K562 (cell line): ENCODE data around the gene PIK3R5. TPM values are rescaled to one million over a fixed set of nuclear protein-coding genes. Genes with fewer than 3 reads are reported as not detected.

Source experiments
- CEBPB ChIP-seq: fragments of 450-650 bp; IDR thresholded peaks from 2 replicates; pipeline ENCODE4 v1.6.1; 2016; ENCODE audit warnings: missing genetic modification characterization, missing compliant biosample characterization
- CEBPG ChIP-seq, 3 experiments: fragments of 200-800 bp in 1 of 3; sonication (Bioruptor generic) in 1 of 3; sonication (generic) in 1 of 3; formaldehyde crosslinking in 1 of 3; IDR thresholded peaks in 2 of 3; conservative IDR thresholded peaks in 1 of 3; 2 replicates each; pipeline versions ENCODE4 v1.6.1 to v1.8.0; 2016 to 2022; ENCODE audit warnings: missing compliant biosample characterization in 2 of 3, missing genetic modification characterization in 2 of 3, mild to moderate bottlenecking in 1 of 3, missing genetic modification reagents in 1 of 3
- FOSL1 ChIP-seq: fragments of 200-800 bp; sonication (Bioruptor generic); conservative IDR thresholded peaks from 2 replicates; pipeline ENCODE4 v1.6.1; 2016; ENCODE audit warnings: missing genetic modification characterization, missing compliant biosample characterization
- L3MBTL2 ChIP-seq: fragments of 450-650 bp; IDR thresholded peaks from 2 replicates; pipeline ENCODE4 v1.6.1; 2016; ENCODE audit warnings: mild to moderate bottlenecking, moderate library complexity
- NCOR1 ChIP-seq: fragments of 450-650 bp; IDR thresholded peaks from 2 replicates; pipeline ENCODE4 v1.6.1; 2016; ENCODE audit warnings: mild to moderate bottlenecking, moderate library complexity
- RAD51 ChIP-seq: fragments of 450-650 bp; IDR thresholded peaks from 2 replicates; pipeline ENCODE4 v1.7.1; 2016; ENCODE audit warnings: low read depth, mild to moderate bottlenecking, borderline replicate concordance
- TOE1 ChIP-seq, 2 experiments: fragments of 450-650 bp in 1 of 2; sonication (generic) in 1 of 2; formaldehyde crosslinking in 1 of 2; IDR thresholded peaks; 2 replicates each; pipeline versions ENCODE4 v1.7.1 to v1.8.0; 2016 to 2022; ENCODE audit warnings: borderline replicate concordance in 2 of 2, mild to moderate bottlenecking in 2 of 2, antibody characterized with exemption in 1 of 2, inconsistent platforms in 1 of 2, low read depth in 1 of 2, missing genetic modification reagents in 1 of 2, moderate library complexity in 1 of 2
- ZNF318 ChIP-seq, 2 experiments: fragments of 450-650 bp; IDR thresholded peaks; 2 replicates each; pipeline ENCODE4 v1.6.1; 2016; ENCODE audit warnings: mild to moderate bottlenecking in 2 of 2, borderline replicate concordance in 1 of 2, low read depth in 1 of 2, moderate library complexity in 1 of 2
- polyA plus RNA-seq, 8 experiments: library from polyadenylated mRNA; depleted of rRNA in 4 of 8; stranded (reverse) in 5 of 8; unstranded in 3 of 8; fragments of >200 nt; fragmentation: Nextera tagmentation in 2 of 8; fragmentation: Illumina TruSeq in 1 of 8; extraction: Ambion mirVana in 2 of 8; extraction: Trizol in 1 of 8; gene quantifications; 2 replicates each; pipeline versions ENCODE4 v1.2.1 to v1.2.3, GENCODE V29; 2011 to 2014; ENCODE audit warnings: inconsistent platforms in 1 of 8, missing spikeins in 1 of 8
- total RNA-seq, 7 experiments: library from RNA; depleted of rRNA in 6 of 7; stranded (reverse); fragments of >200 nt in 6 of 7; fragmentation: Illumina TruSeq in 2 of 7; extraction: Trizol in 2 of 7; gene quantifications; 2 replicates each; pipeline versions ENCODE4 v1.2.1 to v1.2.3, GENCODE V29; 2011 to 2021; ENCODE audit warnings: low replicate concordance in 1 of 7
- TF ChIP-seq, protein P1 (sequence below), 2 experiments: fragments of 200-800 bp in 1 of 2; sonication (Bioruptor generic) in 1 of 2; sonication (generic) in 1 of 2; formaldehyde crosslinking in 1 of 2; IDR thresholded peaks in 1 of 2; conservative IDR thresholded peaks in 1 of 2; 2 replicates each; pipeline versions ENCODE4 v1.5.0 to v1.6.1; 2016 to 2020; ENCODE audit warnings: missing compliant biosample characterization in 1 of 2, missing genetic modification characterization in 1 of 2, missing genetic modification reagents in 1 of 2
- TF ChIP-seq, protein P2 (sequence below), 2 experiments: fragments of 450-650 bp in 1 of 2; sonication (generic) in 1 of 2; formaldehyde crosslinking in 1 of 2; IDR thresholded peaks in 1 of 2; conservative IDR thresholded peaks in 1 of 2; 2 replicates each; pipeline versions ENCODE4 v1.6.1 to v1.8.1; 2016 to 2023; ENCODE audit warnings: mild to moderate bottlenecking in 2 of 2, moderate library complexity in 2 of 2, inconsistent platforms in 1 of 2, missing genetic modification reagents in 1 of 2

PIK3R5 gene
- total and polyA plus RNA-seq, 9 of the 15 experiments (the other 6 are each of a cell fraction or from before 2014, with no cell fraction given) = 0.01 to 0.38 TPM; not detected in 7

GRCh38 chr17:8859027-8859803 lies 106.3 kb downstream of the PIK3R5 start (continued):
- TF ChIP-seq ZNF318 (IDR thresholded peaks at IDR 0.05; ENCODE audit: borderline replicate concordance in 1 of 2, low read depth in 1 of 2) (no peak), NCOR1 (no peak), TOE1 (IDR thresholded peaks at IDR 0.05; ENCODE audit: borderline replicate concordance) (peak; percentile 89), TOE1 (CRISPR knock-in tag; IDR thresholded peaks at IDR 0.05; ENCODE audit: borderline replicate concordance, low read depth) (no peak), RAD51 (peak; percentile 85), L3MBTL2 (0 out of 2 replicates have a peak, but pooled peaks have one; percentile 20), CEBPG (CRISPR knock-in tag; IDR thresholded peaks at IDR 0.05) (no peak), CEBPG (tag; conservative IDR thresholded peaks at IDR 0.05 in 1 of 2, IDR thresholded peaks at IDR 0.05 in 1 of 2) (0 out of 4 replicates have a peak, but pooled peaks of 1 of the 2 experiments have one; percentile 20), FOSL1 (tag) (peak; percentile 73), CEBPB (0 out of 2 replicates have a peak, but pooled peaks have one; percentile 24)
- TF ChIP-seq, protein P1, sequence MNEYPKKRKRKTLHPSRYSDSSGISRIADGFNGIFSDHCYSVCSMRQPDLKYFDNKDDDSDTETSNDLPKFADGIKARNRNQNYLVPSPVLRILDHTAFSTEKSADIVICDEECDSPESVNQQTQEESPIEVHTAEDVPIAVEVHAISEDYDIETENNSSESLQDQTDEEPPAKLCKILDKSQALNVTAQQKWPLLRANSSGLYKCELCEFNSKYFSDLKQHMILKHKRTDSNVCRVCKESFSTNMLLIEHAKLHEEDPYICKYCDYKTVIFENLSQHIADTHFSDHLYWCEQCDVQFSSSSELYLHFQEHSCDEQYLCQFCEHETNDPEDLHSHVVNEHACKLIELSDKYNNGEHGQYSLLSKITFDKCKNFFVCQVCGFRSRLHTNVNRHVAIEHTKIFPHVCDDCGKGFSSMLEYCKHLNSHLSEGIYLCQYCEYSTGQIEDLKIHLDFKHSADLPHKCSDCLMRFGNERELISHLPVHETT (CRISPR knock-in tag; conservative IDR thresholded peaks at IDR 0.05 in 1 of 2, IDR thresholded peaks at IDR 0.05 in 1 of 2) = 0 out of 4 replicates have a peak, but pooled peaks of 1 of the 2 experiments have one; percentile 36
- TF ChIP-seq, protein P2, sequence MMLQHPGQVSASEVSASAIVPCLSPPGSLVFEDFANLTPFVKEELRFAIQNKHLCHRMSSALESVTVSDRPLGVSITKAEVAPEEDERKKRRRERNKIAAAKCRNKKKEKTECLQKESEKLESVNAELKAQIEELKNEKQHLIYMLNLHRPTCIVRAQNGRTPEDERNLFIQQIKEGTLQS (IDR thresholded peaks at IDR 0.05) = peak; percentile 9; the same call in 1 of the 2 replicates
- TF ChIP-seq, protein P2 (CRISPR knock-in tag; conservative IDR thresholded peaks at IDR 0.05) = no peak
